Brain microvascular endothelial cell (primary cell): ENCODE results near the gene PKNOX2.

ENCODE experiments used
- DNase-seq: peaks from one replicate; pipeline ENCODE4 v3.0.0-alpha.2; 2020
- H3K27ac ChIP-seq: fragments of 250-450 bp; sonication (Bioruptor Pico); 2 replicates; pipeline ENCODE4 v1.5.1; 2020; ENCODE audit warnings: mild to moderate bottlenecking, moderate library complexity
- H3K27me3 ChIP-seq: fragments of 250-450 bp; sonication (Bioruptor Pico); replicated peaks from 2 replicates; pipeline ENCODE4 v1.5.1; 2020; ENCODE audit warnings: mild to moderate bottlenecking
- H3K36me3 ChIP-seq: fragments of 250-450 bp; sonication (Bioruptor Pico); replicated peaks from 2 replicates; pipeline ENCODE4 v1.5.1; 2020; ENCODE audit warnings: mild to moderate bottlenecking
- H3K4me3 ChIP-seq: 2 replicates; pipeline ENCODE4 v1.5.1; 2011; ENCODE audit warnings: low read depth, mild to moderate bottlenecking, control low read depth, low read length, moderate library complexity
- in situ Hi-C: cut with HindIII; loops from 2 replicates; pipeline ENCODE4 v1.10.0; 2017; ENCODE audit warnings: low sequenced_read_pairs, low pct_ligation_motif_present
- TF ChIP-seq, protein P1 (sequence below): IDR thresholded peaks from 2 replicates; pipeline ENCODE4 v1.5.1; 2011; ENCODE audit warnings: low read depth, mild to moderate bottlenecking, moderate library complexity, low read length, control low read depth, inconsistent platforms; ENCODE audit errors: missing control alignments

Gene PKNOX2

DNA sequence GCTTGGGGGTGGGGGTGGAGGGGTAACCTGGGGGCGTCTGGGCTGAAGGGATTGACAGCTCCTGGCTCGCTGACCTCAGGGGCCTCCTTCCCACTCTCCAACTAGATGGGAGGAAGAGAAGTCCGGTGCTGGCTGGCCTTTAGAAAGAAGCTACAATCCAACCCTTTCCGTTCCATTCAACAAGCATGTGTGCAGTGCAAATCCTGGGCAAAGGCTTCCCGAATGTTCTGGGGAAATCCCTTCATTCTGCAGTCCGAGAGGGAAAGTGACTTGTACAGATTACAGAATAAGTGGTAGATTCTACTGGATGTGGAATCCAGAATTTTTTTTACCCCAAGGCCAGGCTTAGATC lies 181.6 kb downstream of the PKNOX2 start:
- in situ Hi-C loops, result loop anchor here (25.0 kb wide), 1 partner anchor 184 kb away; the partner anchor contains the start of gene PKNOX2
- TF ChIP-seq, protein P1, sequence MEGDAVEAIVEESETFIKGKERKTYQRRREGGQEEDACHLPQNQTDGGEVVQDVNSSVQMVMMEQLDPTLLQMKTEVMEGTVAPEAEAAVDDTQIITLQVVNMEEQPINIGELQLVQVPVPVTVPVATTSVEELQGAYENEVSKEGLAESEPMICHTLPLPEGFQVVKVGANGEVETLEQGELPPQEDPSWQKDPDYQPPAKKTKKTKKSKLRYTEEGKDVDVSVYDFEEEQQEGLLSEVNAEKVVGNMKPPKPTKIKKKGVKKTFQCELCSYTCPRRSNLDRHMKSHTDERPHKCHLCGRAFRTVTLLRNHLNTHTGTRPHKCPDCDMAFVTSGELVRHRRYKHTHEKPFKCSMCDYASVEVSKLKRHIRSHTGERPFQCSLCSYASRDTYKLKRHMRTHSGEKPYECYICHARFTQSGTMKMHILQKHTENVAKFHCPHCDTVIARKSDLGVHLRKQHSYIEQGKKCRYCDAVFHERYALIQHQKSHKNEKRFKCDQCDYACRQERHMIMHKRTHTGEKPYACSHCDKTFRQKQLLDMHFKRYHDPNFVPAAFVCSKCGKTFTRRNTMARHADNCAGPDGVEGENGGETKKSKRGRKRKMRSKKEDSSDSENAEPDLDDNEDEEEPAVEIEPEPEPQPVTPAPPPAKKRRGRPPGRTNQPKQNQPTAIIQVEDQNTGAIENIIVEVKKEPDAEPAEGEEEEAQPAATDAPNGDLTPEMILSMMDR, result no peak
- Histone ChIP-seq H3K27me3 (no peaks in the 10 kb centered on the region), H3K4me3 (no peak overlapping the region), H3K27ac (peak overlapping the region; percentile 51), H3K36me3 (no peaks in the 10 kb centered on the region)
- no peak for DNase-seq

- H3K27me3 ChIP-seq, result no peaks in the 10 kb centered on the region
- in situ Hi-C loops, result loop anchor here (25.0 kb wide), 1 partner anchor 184 kb away; the partner anchor contains the start of gene PKNOX2
Measured at GRCh38 chr11:125346565-125347260, 182.2 kb downstream of the PKNOX2 start.

DNA sequence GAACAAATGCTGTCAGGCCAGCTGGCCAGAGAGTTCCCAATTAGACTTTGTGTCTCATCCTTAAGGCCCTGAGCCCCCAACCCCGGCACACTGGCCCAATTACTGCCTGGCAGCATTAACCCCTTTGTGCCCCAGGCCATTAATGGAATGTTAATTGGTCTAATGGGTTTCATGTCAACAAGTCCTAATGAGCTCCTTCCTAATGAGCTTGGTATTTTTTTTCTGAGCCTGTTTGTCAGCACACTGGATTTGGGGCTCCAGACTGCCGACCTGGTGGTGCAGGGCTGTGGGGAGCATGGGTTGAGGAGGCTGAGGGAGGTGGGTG lies 182.7 kb downstream of the PKNOX2 start:
- no peak overlapping the region for H3K4me3 ChIP-seq
- no peaks in the 10 kb centered on the region for H3K27me3 ChIP-seq
- no peaks in the 10 kb centered on the region for H3K36me3 ChIP-seq
- H3K27ac ChIP-seq, result no peak overlapping the region
- TF ChIP-seq, protein P1, result no peak
- no peak for DNase-seq
- in situ Hi-C loops, result loop anchor here (25.0 kb wide), 1 partner anchor 185 kb away; the partner anchor contains the start of gene PKNOX2

More at GRCh38 chr11:125346565-125347260, 182.2 kb downstream of the PKNOX2 start:
- Histone ChIP-seq H3K27ac (peak overlapping the region; percentile 51), H3K36me3 (no peaks in the 10 kb centered on the region), H3K4me3 (no peak overlapping the region)
- no peak for DNase-seq
- TF ChIP-seq, protein P1, result no peak

GRCh38 chr11:125348141-125348651 lies 183.6 kb downstream of the PKNOX2 start:
- in situ Hi-C loops, result loop anchor here (25.0 kb wide), 1 partner anchor 186 kb away; the partner anchor contains the start of gene PKNOX2
- no peak for DNase-seq
- H3K27ac ChIP-seq, result no peak overlapping the region
- H3K4me3 ChIP-seq, result no peak overlapping the region
- H3K36me3 ChIP-seq, result no peaks in the 10 kb centered on the region
- TF ChIP-seq, protein P1, result no peak
- no peaks in the 10 kb centered on the region for H3K27me3 ChIP-seq

- TF ChIP-seq, protein P1, result peak; percentile 99
- Histone ChIP-seq H3K27me3 (no peaks in the 10 kb centered on the region), H3K36me3 (no peaks in the 10 kb centered on the region), H3K27ac (no peak overlapping the region), H3K4me3 (no peak overlapping the region)
- peak; percentile 24 for DNase-seq
- in situ Hi-C loops, result loop anchor here (25.0 kb wide), 1 partner anchor 186 kb away; the partner anchor contains the start of gene PKNOX2
Measured at GRCh38 chr11:125348674-125349309, 184.2 kb downstream of the PKNOX2 start.
